ENCODE results near the gene RRBP1.

DNA sequence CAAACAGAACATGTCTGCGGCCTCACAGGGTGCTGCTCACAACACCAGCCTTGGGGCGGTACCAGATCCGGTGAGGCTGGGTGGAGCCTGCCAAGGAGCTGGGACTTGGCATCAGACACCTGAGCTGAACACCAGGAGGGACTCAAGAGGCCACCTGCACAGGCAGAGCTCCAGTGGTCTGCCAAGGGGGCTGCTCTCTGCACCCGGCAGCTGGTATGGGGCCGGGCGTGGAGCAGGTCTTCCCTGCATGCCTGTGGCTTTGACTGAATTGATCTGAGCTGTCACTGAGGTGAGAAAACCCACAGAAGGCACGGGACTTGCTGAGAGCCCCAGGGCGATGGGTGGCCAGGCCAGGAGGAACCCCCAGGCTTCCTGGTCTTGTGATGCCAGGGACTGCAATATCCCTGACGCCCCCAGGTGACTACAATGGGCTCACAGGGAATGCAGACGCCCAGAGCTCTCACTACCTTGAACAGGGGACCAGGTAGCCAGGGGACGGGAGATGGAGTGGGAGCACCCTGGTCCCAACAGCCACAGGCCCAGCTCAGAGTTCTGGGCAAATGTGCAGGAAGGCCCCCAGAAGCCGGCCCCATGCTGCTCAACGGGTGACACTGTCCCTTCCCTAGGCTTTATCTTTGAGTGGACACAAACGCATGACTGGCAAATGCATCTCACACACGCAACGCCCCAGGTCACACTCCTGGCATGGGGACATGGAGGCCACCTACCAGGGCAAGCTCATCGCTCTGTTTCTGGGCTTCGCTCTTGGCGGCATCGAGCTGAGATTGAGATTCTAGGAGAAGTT is 64.0 kb downstream of the RRBP1 start:
- TF ChIP-seq, protein P1, sequence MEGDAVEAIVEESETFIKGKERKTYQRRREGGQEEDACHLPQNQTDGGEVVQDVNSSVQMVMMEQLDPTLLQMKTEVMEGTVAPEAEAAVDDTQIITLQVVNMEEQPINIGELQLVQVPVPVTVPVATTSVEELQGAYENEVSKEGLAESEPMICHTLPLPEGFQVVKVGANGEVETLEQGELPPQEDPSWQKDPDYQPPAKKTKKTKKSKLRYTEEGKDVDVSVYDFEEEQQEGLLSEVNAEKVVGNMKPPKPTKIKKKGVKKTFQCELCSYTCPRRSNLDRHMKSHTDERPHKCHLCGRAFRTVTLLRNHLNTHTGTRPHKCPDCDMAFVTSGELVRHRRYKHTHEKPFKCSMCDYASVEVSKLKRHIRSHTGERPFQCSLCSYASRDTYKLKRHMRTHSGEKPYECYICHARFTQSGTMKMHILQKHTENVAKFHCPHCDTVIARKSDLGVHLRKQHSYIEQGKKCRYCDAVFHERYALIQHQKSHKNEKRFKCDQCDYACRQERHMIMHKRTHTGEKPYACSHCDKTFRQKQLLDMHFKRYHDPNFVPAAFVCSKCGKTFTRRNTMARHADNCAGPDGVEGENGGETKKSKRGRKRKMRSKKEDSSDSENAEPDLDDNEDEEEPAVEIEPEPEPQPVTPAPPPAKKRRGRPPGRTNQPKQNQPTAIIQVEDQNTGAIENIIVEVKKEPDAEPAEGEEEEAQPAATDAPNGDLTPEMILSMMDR (IDR thresholded peaks at IDR 0.05; ENCODE audit: low read depth, low read length) = 0 out of 2 replicates have a peak, but pooled peaks have one; percentile 4
- no peak for TF ChIP-seq EZH2phosphoT487 (IDR thresholded peaks at IDR 0.05; ENCODE audit: low read depth)

Measured in OCI-LY3 (cell line).